Measurements from ENCODE around the gene NOXO1.
"Not testable (repeated sequence)": the region's sequence is repeated elsewhere in the genome, so short reads cannot be mapped to it uniquely, and the experiment has no call there.

NOXO1 gene

DNA sequence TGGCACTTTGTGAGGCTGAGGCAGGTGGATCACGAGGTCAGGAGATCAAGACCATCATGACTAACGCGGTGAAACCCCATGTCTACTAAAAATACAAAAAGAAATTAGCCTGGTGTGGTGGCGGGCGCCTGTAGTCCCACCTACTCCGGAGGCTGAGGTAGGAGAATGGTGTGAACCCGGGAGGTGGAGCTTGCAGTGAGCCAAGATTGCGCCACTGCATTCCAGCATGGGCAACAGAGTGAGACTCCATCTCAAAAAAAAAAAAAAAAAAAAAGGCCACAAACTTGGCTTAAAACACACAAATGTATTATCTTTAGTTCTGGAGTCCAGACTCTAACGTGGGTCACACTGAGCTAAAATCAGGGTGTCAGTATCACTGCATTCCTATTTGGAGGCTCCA, 30.5 kb upstream of the NOXO1 start:
- DNase-seq (ENCODE audit: low read depth in 2 of 2): not testable (repeated sequence)

- DNase-seq (ENCODE audit: low read depth in 2 of 2): peak; percentile 68 to 73
Measured at GRCh38 chr16:2009791-2010510, 28.7 kb upstream of the NOXO1 start, which contains the start of gene ZNF598. TSS of gene ZNF598 (minus strand) at chr16:2009821.

DNA sequence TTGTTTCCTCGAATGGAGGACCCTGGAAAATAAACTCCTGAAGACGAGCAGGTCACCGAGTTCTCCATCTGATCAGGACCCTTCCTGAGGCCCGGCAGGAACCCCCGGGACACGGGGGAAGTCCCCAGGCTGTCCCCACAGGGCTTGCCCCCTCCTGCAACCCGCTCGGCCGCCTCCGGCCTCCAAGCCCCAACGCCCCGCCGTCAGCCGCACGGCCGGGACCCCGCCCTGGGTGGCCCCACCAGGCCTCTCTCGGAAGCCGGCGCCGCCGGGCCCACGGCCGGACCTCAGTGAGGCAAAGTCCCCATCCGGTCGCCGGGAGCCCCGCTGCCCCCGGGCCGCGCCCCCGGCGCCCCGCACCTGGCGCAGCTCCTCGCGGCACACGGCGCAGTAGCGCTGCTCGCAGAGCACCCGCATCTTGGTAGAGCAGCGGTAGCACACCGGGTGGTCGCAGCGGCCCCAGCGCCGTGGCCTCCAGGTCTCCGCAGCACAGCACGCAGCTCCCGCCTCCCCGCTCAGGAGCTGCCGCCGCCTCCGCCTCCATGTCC, 28.0 kb upstream of the NOXO1 start:
- DNase-seq (ENCODE audit: low read depth in 2 of 2): no peak

- no peak for DNase-seq (ENCODE audit: low read depth in 2 of 2)
Measured at GRCh38 chr16:2008631-2009163, 27.4 kb upstream of the NOXO1 start.

- DNase-seq (ENCODE audit: low read depth in 2 of 2): peak in 1 of 2 donors; percentile 46
Measured at GRCh38 chr16:2008009-2008526, 26.8 kb upstream of the NOXO1 start.

- DNase-seq (ENCODE audit: low read depth in 2 of 2): no peak
Measured at GRCh38 chr16:2007081-2007836, 26.0 kb upstream of the NOXO1 start.

GRCh38 chr16:2006317-2006716, 25.0 kb upstream of the NOXO1 start:
- DNase-seq (ENCODE audit: low read depth in 2 of 2): no peak

- no peak for DNase-seq (ENCODE audit: low read depth in 2 of 2)
Measured at GRCh38 chr16:2005646-2006045, 24.4 kb upstream of the NOXO1 start.

GRCh38 chr16:2004795-2005517, 23.7 kb upstream of the NOXO1 start:
- no peak for DNase-seq (ENCODE audit: low read depth in 2 of 2)

- peak; percentile 83 to 87 for DNase-seq (ENCODE audit: low read depth in 2 of 2)
Measured at GRCh38 chr16:2003827-2004641, 22.8 kb upstream of the NOXO1 start.

GRCh38 chr16:2003231-2003826, 22.1 kb upstream of the NOXO1 start:
- DNase-seq (ENCODE audit: low read depth in 2 of 2): no peak

- DNase-seq (ENCODE audit: low read depth in 2 of 2): no peak
Measured at GRCh38 chr16:2002406-2003230, 21.3 kb upstream of the NOXO1 start.

GRCh38 chr16:2001456-2002355, 20.4 kb upstream of the NOXO1 start:
- no peak for DNase-seq (ENCODE audit: low read depth in 2 of 2)

DNA sequence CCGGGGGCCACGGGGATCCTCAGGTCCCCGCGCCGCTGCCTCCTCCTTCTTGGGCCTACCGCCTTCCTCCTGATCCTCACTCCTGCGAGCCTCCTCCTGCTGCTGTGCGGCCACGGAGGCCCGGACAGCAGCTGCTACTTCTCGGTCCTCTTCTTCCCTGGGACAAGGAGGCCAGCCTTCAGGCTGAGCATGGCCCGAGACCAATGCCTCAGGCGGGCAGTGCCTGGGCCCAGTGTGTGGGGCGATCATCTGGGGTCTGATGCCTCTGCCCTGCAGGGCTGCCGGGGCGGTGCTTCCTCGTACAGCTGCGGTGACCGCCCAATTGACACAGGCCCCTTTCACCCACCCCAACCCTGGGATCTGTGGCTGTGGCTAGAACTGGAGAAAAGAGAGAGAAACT, 19.8 kb upstream of the NOXO1 start:
- no peak for DNase-seq (ENCODE audit: low read depth in 2 of 2)

- no peak for DNase-seq (ENCODE audit: low read depth in 2 of 2)
Measured at GRCh38 chr16:1999866-2000514, 18.7 kb upstream of the NOXO1 start.

DNA sequence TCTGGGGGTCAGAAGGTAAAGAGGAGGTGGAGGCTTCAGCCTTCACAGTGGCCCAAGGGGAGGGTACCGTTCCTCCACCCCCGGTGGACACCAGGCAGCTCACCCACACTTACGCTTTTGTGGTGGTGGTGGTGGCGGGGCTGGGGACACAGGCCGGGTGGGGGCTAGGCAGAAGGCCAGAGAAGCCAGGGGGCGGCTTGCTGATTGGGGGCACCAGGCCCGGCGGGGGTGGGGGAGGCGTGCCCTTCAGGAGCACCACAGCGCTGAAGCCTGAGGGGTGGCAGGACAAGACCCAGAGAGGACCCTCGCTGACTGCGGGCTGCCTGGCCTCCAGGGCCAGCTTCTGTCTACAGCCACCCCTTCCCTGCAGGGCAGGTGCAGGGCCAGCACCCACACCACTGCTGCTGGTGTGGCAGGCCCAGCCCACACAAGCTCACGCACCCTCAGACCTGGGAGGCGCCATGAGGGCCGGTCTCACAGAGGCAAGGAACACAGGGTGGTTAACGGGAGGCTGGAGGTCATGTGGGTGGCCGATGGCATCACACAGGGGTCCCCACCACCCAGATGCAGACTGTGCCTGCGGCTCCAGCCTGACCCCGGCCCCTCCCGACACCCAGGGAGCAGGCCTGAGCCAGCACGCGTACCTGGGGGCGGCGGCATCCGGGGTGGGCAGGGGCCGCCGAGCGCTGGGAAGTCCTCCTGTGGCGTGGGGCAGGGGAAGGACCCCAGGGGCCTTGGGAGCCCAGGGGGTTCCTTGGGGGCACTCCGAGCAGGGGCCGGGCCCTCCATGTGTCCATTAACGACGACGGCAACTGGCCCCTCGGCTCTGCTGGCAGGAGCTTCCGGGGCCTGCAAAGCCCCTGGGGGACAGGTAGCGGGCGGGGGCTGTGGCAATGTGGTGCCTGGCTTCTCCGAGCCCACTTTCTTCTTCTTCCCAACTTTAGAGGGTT, 17.9 kb upstream of the NOXO1 start:
- no peak for DNase-seq (ENCODE audit: low read depth in 2 of 2)

- DNase-seq (ENCODE audit: low read depth in 2 of 2): no peak
Measured at GRCh38 chr16:1998360-1998835, 17.1 kb upstream of the NOXO1 start.

All from stimulated activated CD8-positive, alpha-beta memory T cell treated with anti-CD3 and anti-CD28 coated beads, Interleukin-15, amount 100 ng/mL, for 48 hours (primary cell).